OCI-LY3 (cell line): ENCODE results near the gene NDUFV2.

ENCODE experiments used
- EZH2phosphoT487 ChIP-seq: fragments of 200-600 bp; shearing (Covaris generic); IDR thresholded peaks from 2 replicates; pipeline ENCODE4 v1.6.1; 2018; ENCODE audit warnings: antibody characterized with exemption, mixed run types, low read depth
- TF ChIP-seq, protein P1 (sequence below): fragments of 200-600, 300-600 bp; sonication (generic); IDR thresholded peaks from 2 replicates; pipeline ENCODE4 v1.5.1; 2014; ENCODE audit warnings: antibody characterized with exemption, low read length, low read depth

DNA sequence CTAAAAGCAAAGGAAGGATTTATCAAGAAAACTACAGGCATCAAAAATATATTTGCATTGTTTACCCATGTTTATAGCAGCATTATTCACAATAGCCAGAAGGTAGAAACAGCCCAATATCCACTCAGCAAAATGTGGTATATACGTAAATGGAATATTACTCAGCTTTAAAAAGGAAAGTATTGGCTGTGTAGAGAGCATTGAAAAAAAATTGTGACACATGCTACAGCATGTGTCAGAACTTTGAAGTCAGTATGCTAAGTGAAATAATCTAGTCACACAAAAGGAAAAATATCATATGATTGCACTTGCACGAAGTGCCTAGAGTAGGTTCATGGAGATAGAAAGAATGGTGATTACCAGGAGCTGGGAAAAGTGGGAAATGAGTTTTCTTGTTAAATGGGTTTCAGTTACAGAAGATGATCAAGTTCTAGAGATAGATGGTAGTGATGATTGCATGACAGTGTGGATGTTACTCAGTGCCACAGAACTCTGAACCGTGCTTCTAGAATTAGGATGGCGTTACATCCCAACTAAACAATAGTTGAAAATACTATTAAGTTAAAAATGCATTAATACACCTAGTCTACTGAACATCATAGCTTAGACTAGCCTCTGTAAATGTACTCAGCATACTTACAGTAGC lies 54.2 kb downstream of the NDUFV2 start:
- TF ChIP-seq, protein P1, sequence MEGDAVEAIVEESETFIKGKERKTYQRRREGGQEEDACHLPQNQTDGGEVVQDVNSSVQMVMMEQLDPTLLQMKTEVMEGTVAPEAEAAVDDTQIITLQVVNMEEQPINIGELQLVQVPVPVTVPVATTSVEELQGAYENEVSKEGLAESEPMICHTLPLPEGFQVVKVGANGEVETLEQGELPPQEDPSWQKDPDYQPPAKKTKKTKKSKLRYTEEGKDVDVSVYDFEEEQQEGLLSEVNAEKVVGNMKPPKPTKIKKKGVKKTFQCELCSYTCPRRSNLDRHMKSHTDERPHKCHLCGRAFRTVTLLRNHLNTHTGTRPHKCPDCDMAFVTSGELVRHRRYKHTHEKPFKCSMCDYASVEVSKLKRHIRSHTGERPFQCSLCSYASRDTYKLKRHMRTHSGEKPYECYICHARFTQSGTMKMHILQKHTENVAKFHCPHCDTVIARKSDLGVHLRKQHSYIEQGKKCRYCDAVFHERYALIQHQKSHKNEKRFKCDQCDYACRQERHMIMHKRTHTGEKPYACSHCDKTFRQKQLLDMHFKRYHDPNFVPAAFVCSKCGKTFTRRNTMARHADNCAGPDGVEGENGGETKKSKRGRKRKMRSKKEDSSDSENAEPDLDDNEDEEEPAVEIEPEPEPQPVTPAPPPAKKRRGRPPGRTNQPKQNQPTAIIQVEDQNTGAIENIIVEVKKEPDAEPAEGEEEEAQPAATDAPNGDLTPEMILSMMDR = no peak
- no peak for TF ChIP-seq EZH2phosphoT487
